HepG2 (cell line): ENCODE results near the gene GPR137. TPM values are rescaled to one million over a fixed set of nuclear protein-coding genes. Genes with fewer than 3 reads are reported as not detected.

ENCODE experiments used
- EHMT2 ChIP-seq: fragments of 200-600 bp; sonication (generic); IDR thresholded peaks from 2 replicates; pipeline ENCODE4 v1.7.0; 2017; ENCODE audit warnings: antibody characterized with exemption, low read depth, low read length, borderline replicate concordance
- PLSCR1 ChIP-seq: sonication (generic); formaldehyde crosslinking; IDR thresholded peaks from 2 replicates; pipeline ENCODE4 v1.5.0; 2020; ENCODE audit warnings: missing genetic modification reagents, mild to moderate bottlenecking, borderline replicate concordance
- PRDM15 ChIP-seq: sonication (generic); formaldehyde crosslinking; IDR thresholded peaks from 2 replicates; pipeline ENCODE4 v1.4.0; 2020; ENCODE audit warnings: missing genetic modification reagents
- SSRP1 ChIP-seq: IDR thresholded peaks from 2 replicates; pipeline ENCODE4 v1.6.1; 2016; ENCODE audit warnings: control low read depth
- ZNF280B ChIP-seq: sonication (generic); formaldehyde crosslinking; IDR thresholded peaks from 2 replicates; pipeline ENCODE4 v1.5.0; 2020; ENCODE audit warnings: missing genetic modification reagents, mild to moderate bottlenecking, borderline replicate concordance
- polyA plus RNA-seq, 8 experiments: library from polyadenylated mRNA; depleted of rRNA in 3 of 8; stranded (reverse) in 7 of 8; unstranded in 1 of 8; fragments of >200 nt; fragmentation: Illumina TruSeq in 4 of 8; extraction: Trizol in 4 of 8; gene quantifications; 2 replicates each; pipeline versions ENCODE4 v1.2.1 to v1.2.3, GENCODE V29; 2011 to 2016; ENCODE audit warnings: low read depth in 4 of 8, missing spikeins in 1 of 8, mixed read lengths in 1 of 8; ENCODE audit not compliant: insufficient read depth in 1 of 8
- total RNA-seq, 5 experiments: library from RNA; depleted of rRNA; stranded (reverse); fragments of >200 nt; fragmentation: Illumina TruSeq; extraction: Trizol; gene quantifications; 2 replicates each; pipeline ENCODE4 v1.2.3, GENCODE V29; 2016; ENCODE audit warnings: low read depth in 1 of 5

Gene GPR137
- total and polyA plus RNA-seq, 2 of the 13 experiments (the other 11 are each of a cell fraction or from before 2014, with no cell fraction given), result 8.5 to 13.2 TPM

- TF ChIP-seq EHMT2 (no peak), PLSCR1 (CRISPR knock-in tag) (no peak), SSRP1 (CRISPR knock-in tag) (no peak), PRDM15 (no peak), ZNF280B (CRISPR knock-in tag) (no peak)
These were observed 45.2 kb downstream of the GPR137 start (continued) for GRCh38 chr11:64330888-64331287.
